ENCODE data around the gene EIF6. TPM values are rescaled to one million over a fixed set of nuclear protein-coding genes. Genes with fewer than 3 reads are reported as not detected.

Gene EIF6
- total and polyA plus RNA-seq, 2 of the 8 experiments (the other 6 are each of a cell fraction or from before 2014, with no cell fraction given), result 184 to 319 TPM

DNA sequence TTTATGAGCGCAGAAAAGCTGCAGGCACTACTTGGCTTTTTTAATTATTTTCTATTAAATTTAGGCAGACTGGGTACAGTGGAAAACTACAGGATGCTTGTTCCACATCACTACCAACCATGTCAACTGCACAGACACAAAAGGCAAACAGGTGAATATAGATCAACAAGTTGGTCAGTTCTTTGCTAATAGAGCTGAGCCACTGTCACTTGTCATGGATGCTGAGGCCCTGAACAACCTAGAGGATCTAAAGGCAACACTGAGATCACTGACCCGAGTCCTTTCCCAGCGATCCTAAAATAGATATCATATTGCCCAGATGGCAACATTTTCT lies 42.1 kb upstream of the EIF6 start (continued):
- TF ChIP-seq CHD7 (IDR thresholded peaks at IDR 0.05; ENCODE audit: insufficient replicate concordance, low read length), result no peak
- TF ChIP-seq KDM1A (IDR thresholded peaks at IDR 0.05; ENCODE audit: borderline replicate concordance, low read length), result no peak
- TF ChIP-seq, protein P1, sequence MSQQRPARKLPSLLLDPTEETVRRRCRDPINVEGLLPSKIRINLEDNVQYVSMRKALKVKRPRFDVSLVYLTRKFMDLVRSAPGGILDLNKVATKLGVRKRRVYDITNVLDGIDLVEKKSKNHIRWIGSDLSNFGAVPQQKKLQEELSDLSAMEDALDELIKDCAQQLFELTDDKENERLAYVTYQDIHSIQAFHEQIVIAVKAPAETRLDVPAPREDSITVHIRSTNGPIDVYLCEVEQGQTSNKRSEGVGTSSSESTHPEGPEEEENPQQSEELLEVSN (IDR thresholded peaks at IDR 0.05), result no peak
- TF ChIP-seq JUN (IDR thresholded peaks at IDR 0.05; ENCODE audit: low read depth, low read length), result no peak
- no peak for TF ChIP-seq PHF8 (conservative IDR thresholded peaks at IDR 0.05; ENCODE audit: low read depth, low read length)
- TF ChIP-seq, protein P2, sequence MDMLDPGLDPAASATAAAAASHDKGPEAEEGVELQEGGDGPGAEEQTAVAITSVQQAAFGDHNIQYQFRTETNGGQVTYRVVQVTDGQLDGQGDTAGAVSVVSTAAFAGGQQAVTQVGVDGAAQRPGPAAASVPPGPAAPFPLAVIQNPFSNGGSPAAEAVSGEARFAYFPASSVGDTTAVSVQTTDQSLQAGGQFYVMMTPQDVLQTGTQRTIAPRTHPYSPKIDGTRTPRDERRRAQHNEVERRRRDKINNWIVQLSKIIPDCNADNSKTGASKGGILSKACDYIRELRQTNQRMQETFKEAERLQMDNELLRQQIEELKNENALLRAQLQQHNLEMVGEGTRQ (IDR thresholded peaks at IDR 0.05; ENCODE audit: low read length), result no peak

Data from H1 (cell line).